MM.1S (cell line): ENCODE measurements around the gene TSPAN10.

Experiments
- EZH2 ChIP-seq: fragments of 300-600 bp; sonication (generic); optimal IDR thresholded peaks from 2 replicates; pipeline ENCODE3; 2017; ENCODE audit warnings: low read depth, mild to moderate bottlenecking, antibody characterized with exemption, low read length, mixed read lengths
- EZH2phosphoT487 ChIP-seq: fragments of 300-600 bp; sonication (generic); IDR thresholded peaks from 2 replicates; pipeline ENCODE4 v1.6.1; 2018; ENCODE audit warnings: antibody characterized with exemption, low read length
- TF ChIP-seq, protein P1 (sequence below): fragments of 300-600 bp; sonication (generic); IDR thresholded peaks from 2 replicates; pipeline ENCODE4 v1.5.1; 2016; ENCODE audit warnings: antibody characterized with exemption, low read length, mixed read lengths

DNA sequence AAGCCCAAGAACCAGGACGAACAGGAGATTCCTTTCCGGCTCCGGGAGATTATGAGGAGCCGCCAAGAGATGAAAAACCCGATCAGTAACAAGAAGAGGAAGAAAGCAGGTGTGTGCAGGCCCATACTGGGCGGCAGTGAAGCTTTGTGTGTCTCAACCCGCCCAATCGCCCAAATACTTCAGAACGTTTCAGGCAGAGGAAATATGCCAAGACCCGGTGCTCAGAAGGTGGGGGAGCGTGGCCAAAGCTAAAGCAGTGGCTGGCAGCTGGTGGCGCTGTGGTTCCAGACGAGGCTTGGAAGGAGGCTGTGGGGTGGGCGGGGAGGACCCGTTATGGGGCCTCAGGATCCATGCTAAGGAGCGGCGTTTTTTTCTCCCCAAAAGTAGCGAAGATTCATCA, 30.8 kb downstream of the TSPAN10 start:
- TF ChIP-seq, protein P1, sequence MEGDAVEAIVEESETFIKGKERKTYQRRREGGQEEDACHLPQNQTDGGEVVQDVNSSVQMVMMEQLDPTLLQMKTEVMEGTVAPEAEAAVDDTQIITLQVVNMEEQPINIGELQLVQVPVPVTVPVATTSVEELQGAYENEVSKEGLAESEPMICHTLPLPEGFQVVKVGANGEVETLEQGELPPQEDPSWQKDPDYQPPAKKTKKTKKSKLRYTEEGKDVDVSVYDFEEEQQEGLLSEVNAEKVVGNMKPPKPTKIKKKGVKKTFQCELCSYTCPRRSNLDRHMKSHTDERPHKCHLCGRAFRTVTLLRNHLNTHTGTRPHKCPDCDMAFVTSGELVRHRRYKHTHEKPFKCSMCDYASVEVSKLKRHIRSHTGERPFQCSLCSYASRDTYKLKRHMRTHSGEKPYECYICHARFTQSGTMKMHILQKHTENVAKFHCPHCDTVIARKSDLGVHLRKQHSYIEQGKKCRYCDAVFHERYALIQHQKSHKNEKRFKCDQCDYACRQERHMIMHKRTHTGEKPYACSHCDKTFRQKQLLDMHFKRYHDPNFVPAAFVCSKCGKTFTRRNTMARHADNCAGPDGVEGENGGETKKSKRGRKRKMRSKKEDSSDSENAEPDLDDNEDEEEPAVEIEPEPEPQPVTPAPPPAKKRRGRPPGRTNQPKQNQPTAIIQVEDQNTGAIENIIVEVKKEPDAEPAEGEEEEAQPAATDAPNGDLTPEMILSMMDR, result no peak
- no peak for TF ChIP-seq EZH2phosphoT487
- no peak for TF ChIP-seq EZH2
